ENCODE measurements around the gene NUP107. TPM values are rescaled to one million over a fixed set of nuclear protein-coding genes. Genes with fewer than 3 reads are reported as not detected.
A peak's percentile ranks its signal among the peaks of the same experiment; 100 is the strongest.

The NUP107 gene
- total RNA-seq, 3 donors from 2014 or later (not counting 1 experiment from before 2014, with no cell fraction given): 54.9 to 69.2 (median 62.0) TPM

DNA sequence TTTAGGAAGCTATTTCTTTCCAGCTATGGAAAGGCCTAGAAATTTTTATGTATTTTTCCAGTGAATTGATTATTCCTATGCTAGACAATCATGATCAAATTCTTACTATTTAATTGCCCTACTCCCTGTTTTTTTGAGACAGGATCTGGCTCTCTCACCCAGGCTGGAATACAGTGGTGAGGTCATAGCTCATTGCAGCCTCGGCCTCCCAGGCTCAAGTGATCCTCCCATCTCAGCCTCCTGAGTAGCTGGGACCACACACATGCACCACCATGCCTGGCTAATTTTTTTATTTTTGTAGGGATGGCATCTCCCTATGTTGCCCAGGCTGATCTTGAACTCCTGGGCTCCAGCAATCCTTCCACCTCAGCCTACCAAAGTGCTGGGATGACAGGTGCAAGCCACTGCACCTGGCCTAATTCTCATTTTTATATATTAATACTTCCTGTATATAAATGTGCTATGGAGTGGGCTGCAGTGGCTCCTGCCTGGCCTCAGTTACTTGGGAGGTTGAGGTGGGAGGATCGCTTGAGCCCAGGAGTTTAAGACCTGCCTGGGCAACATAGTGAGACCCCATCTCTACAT lies 105.2 kb downstream of the NUP107 start:
- no peak overlapping the region for H3K27ac Mint-ChIP-seq
- H3K9me3 Mint-ChIP-seq: no peaks in the 10 kb centered on the region
- intact Hi-C loops (cut with micrococcal nuclease): no loop called here
- 100% methylated on average over 1 of the region's 2 CpGs for WGBS (ENCODE audit: insufficient coverage)
- no peak for ATAC-seq
- TF ChIP-seq, protein P1, sequence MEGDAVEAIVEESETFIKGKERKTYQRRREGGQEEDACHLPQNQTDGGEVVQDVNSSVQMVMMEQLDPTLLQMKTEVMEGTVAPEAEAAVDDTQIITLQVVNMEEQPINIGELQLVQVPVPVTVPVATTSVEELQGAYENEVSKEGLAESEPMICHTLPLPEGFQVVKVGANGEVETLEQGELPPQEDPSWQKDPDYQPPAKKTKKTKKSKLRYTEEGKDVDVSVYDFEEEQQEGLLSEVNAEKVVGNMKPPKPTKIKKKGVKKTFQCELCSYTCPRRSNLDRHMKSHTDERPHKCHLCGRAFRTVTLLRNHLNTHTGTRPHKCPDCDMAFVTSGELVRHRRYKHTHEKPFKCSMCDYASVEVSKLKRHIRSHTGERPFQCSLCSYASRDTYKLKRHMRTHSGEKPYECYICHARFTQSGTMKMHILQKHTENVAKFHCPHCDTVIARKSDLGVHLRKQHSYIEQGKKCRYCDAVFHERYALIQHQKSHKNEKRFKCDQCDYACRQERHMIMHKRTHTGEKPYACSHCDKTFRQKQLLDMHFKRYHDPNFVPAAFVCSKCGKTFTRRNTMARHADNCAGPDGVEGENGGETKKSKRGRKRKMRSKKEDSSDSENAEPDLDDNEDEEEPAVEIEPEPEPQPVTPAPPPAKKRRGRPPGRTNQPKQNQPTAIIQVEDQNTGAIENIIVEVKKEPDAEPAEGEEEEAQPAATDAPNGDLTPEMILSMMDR (IDR thresholded peaks at IDR 0.05): no peak
- H3K4me3 ChIP-seq (ENCODE audit: low read length): no peak overlapping the region
- no peaks in the 10 kb centered on the region for H3K36me3 ChIP-seq (ENCODE audit: control insufficient read depth, insufficient read depth, low read length)
- H3K4me1 Mint-ChIP-seq: peaks cover 4 to 5% of the 10 kb centered on the region in 2 donors
- no peaks in the 10 kb centered on the region for H3K27me3 Mint-ChIP-seq (ENCODE audit: low read depth in 2 of 2)
- H3K36me3 Mint-ChIP-seq: no peaks in the 10 kb centered on the region
- H3K9me3 ChIP-seq (ENCODE audit: control insufficient read depth, insufficient read depth, low read length): no peaks in the 10 kb centered on the region
- no peaks in the 10 kb centered on the region for H3K4me1 ChIP-seq (ENCODE audit: control insufficient read depth, insufficient read depth, low read length)
- H3K4me3 Mint-ChIP-seq: no peak overlapping the region
- H3K27ac ChIP-seq (ENCODE audit: low read length): no peak overlapping the region
- DNase-seq: no peak
- no peaks in the 10 kb centered on the region for H3K27me3 ChIP-seq (ENCODE audit: control insufficient read depth, insufficient read depth, low read length)

DNA sequence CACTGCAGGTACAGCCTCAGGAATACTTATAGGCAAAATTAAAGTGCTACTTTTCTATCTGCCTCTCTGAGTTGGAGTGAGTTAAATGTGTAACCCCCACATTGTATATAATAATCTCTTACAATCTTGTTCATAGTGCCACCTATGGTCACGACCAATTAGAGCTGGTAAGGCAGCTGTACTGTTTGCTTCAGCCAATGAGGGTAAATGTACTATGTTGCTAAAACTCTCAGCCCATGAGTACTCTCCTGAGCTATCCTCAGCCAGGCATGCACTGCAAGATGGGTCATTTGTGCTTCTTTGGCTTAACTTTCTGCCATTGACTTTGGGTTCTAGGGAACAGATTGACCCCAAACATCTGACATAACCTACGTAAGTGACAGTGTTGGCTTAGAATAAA lies 106.2 kb downstream of the NUP107 start:
- no peak overlapping the region for H3K27ac ChIP-seq (ENCODE audit: low read length)
- H3K9me3 ChIP-seq (ENCODE audit: control insufficient read depth, insufficient read depth, low read length): no peaks in the 10 kb centered on the region
- H3K36me3 ChIP-seq (ENCODE audit: control insufficient read depth, insufficient read depth, low read length): no peaks in the 10 kb centered on the region
- H3K27me3 ChIP-seq (ENCODE audit: control insufficient read depth, insufficient read depth, low read length): no peaks in the 10 kb centered on the region
- H3K9me3 Mint-ChIP-seq: no peaks in the 10 kb centered on the region
- no peak overlapping the region for H3K27ac Mint-ChIP-seq
- H3K4me3 Mint-ChIP-seq: no peak overlapping the region
- TF ChIP-seq, protein P1 (IDR thresholded peaks at IDR 0.05): no peak
- H3K4me1 ChIP-seq (ENCODE audit: control insufficient read depth, insufficient read depth, low read length): no peaks in the 10 kb centered on the region
- WGBS (ENCODE audit: insufficient coverage): 85% methylated on average over 1 of the region's 2 CpGs
- intact Hi-C loops (cut with micrococcal nuclease): no loop called here
- H3K36me3 Mint-ChIP-seq: no peaks in the 10 kb centered on the region
- peaks cover 4 to 5% of the 10 kb centered on the region in 2 donors for H3K4me1 Mint-ChIP-seq
- H3K4me3 ChIP-seq (ENCODE audit: low read length): no peak overlapping the region
- ATAC-seq (peak; percentile 82 to 94 (median 87)), DNase-seq (peak in 1 of 2 donors; percentile 63)
- no peaks in the 10 kb centered on the region for H3K27me3 Mint-ChIP-seq (ENCODE audit: low read depth in 2 of 2)

DNA sequence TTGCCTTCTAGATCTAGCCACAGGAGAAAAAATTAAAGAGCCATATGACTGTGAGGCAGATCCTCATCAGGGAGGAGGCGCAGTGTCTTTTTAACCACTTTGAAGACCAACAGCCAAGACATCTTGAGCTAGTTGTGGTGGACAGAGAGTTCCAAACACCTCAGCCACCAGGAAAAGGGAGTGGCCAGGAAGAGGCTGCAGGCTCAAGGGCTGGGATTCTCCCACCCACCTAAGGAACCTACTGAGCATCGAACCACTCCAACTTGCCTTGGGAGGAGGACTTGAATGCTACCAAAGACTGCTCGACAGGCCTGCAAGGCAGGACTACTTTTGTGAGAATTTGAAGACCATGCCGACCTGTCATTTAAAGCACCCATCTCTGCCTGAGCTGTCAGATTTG lies 106.7 kb downstream of the NUP107 start:
- Histone ChIP-seq H3K4me1 (ENCODE audit: control insufficient read depth, insufficient read depth, low read length) (no peaks in the 10 kb centered on the region), H3K27me3 (ENCODE audit: control insufficient read depth, insufficient read depth, low read length) (no peaks in the 10 kb centered on the region), H3K27ac (ENCODE audit: low read length) (no peak overlapping the region), H3K4me3 (ENCODE audit: low read length) (no peak overlapping the region), H3K9me3 (ENCODE audit: control insufficient read depth, insufficient read depth, low read length) (no peaks in the 10 kb centered on the region), H3K36me3 (ENCODE audit: control insufficient read depth, insufficient read depth, low read length) (no peaks in the 10 kb centered on the region)
- Mint-ChIP-seq H3K9me3 (no peaks in the 10 kb centered on the region), H3K36me3 (no peaks in the 10 kb centered on the region), H3K27ac (no peak overlapping the region), H3K4me3 (no peak overlapping the region), H3K4me1 (peaks cover 4 to 5% of the 10 kb centered on the region in 2 donors), H3K27me3 (ENCODE audit: low read depth in 2 of 2) (no peaks in the 10 kb centered on the region)
- ATAC-seq (no peak), DNase-seq (no peak)
- 97% methylated on average over 4 of the region's 4 CpGs for WGBS (ENCODE audit: insufficient coverage)
- TF ChIP-seq, protein P1 (IDR thresholded peaks at IDR 0.05): no peak
- intact Hi-C loops (cut with micrococcal nuclease): no loop called here
